HepG2 (cell line): ENCODE data around the gene ZIC4. TPM values are rescaled to one million over a fixed set of nuclear protein-coding genes. Genes with fewer than 3 reads are reported as not detected.
A peak's percentile ranks its signal among the peaks of the same experiment; 100 is the strongest.

Experiments
- ATAC-seq: fragments of 200-7000 bp; cut with Tn5 transposase; 3 replicates; pipeline ENCODE4 v1.9.1; 2020; ENCODE audit warnings: mild to moderate bottlenecking, moderate library complexity
- BruUV-seq: library from RNA; stranded (reverse); fragments of 400-500 nt; replicated peaks from 2 replicates; lab custom pipeline; 2021; lab: Mats Ljungman, UMichigan
- CTCF ChIA-PET: fragments of 300-600 bp; formaldehyde crosslinking; extraction: SDS; loops from one replicate; lab custom pipeline; 2021; ENCODE audit warnings: low total read pairs, inconsistent platforms, low intra/inter-chr PET ratio; lab: Yijun Ruan, JAX
- POLR2A ChIA-PET: fragments of 350-600 bp; sonication (Branson Sonifier 250); formaldehyde crosslinking; loops from one replicate; lab custom pipeline; 2020; ENCODE audit warnings: antibody characterized with exemption, inconsistent platforms; lab: Yijun Ruan, JAX
- DNase-seq: peaks from one replicate; pipeline ENCODE4 v3.0.0-alpha.2; 2015; ENCODE audit warnings: low spot score
- FAIRE-seq: peaks from 3 replicates; lab custom pipeline; 2011; peaks lifted over from hg19 to GRCh38; lab: Jason Lieb, UNC
- H2AFZ ChIP-seq: one replicate; pipeline ENCODE4 v1.6.1; 2011; ENCODE audit warnings: low read length, inconsistent platforms
- H3K27ac ChIP-seq: fragments of 300-600 bp; 3 replicates; pipeline ENCODE4 v1.8.0; 2011; ENCODE audit warnings: mixed run types, mild to moderate bottlenecking, mixed read lengths, low read length, inconsistent platforms; ENCODE audit not compliant: insufficient read depth; ENCODE audit errors: extremely low read length
- H3K27me3 ChIP-seq, 2 experiments: fragments of 200-600 bp in 1 of 2; 2 replicates in 1 of 2; 3 replicates in 1 of 2; pipeline versions ENCODE4 v1.6.0 to v1.8.0; 2011; ENCODE audit warnings: low read length in 2 of 2, mild to moderate bottlenecking in 2 of 2, moderate library complexity in 2 of 2, inconsistent platforms in 1 of 2; ENCODE audit not compliant: insufficient read depth in 2 of 2, control insufficient read depth in 1 of 2
- H3K36me3 ChIP-seq, 2 experiments: fragments of 200-600 bp in 1 of 2; replicated peaks in 1 of 2; 2 replicates in 1 of 2; 3 replicates in 1 of 2; pipeline versions ENCODE4 v1.5.1 to v1.8.0; 2011; ENCODE audit warnings: low read length in 2 of 2, inconsistent platforms in 1 of 2; ENCODE audit not compliant: insufficient read depth in 2 of 2, control insufficient read depth in 1 of 2
- H3K4me1 ChIP-seq: 2 replicates; pipeline ENCODE4 v1.5.1; 2012; ENCODE audit warnings: low read length, inconsistent platforms; ENCODE audit not compliant: insufficient read depth
- H3K4me2 ChIP-seq: 2 replicates; pipeline ENCODE4 v1.6.0; 2011; ENCODE audit warnings: low read depth, low read length, inconsistent platforms
- H3K4me3 ChIP-seq, 3 experiments: fragments of 200-600 bp in 1 of 3; sonication (generic), shearing (Covaris generic) in 1 of 3; replicated peaks in 1 of 3; 2 replicates each; pipeline ENCODE4 v1.5.1; 2011 to 2016; ENCODE audit warnings: low read length in 3 of 3, inconsistent platforms in 2 of 3, low read depth in 2 of 3, mild to moderate bottlenecking in 2 of 3, control low read depth in 1 of 3, mixed read lengths in 1 of 3; ENCODE audit not compliant: insufficient read depth in 1 of 3
- H3K79me2 ChIP-seq: one replicate; pipeline ENCODE4 v1.6.1; 2011; ENCODE audit warnings: low read length, inconsistent platforms; ENCODE audit not compliant: insufficient read depth
- H3K9ac ChIP-seq: 2 replicates; pipeline ENCODE4 v1.6.0; 2011; ENCODE audit warnings: mild to moderate bottlenecking, low read depth, low read length, inconsistent platforms; ENCODE audit not compliant: insufficient read depth
- H3K9me3 ChIP-seq: 2 replicates; pipeline ENCODE4 v1.5.1; 2012; ENCODE audit warnings: mild to moderate bottlenecking, low read length
- H4K20me1 ChIP-seq: 2 replicates; pipeline ENCODE4 v1.6.0; 2011; ENCODE audit warnings: inconsistent platforms, mild to moderate bottlenecking, low read length, moderate library complexity; ENCODE audit not compliant: insufficient read depth
- AKAP8 ChIP-seq: sonication (generic); formaldehyde crosslinking; IDR thresholded peaks from 2 replicates; pipeline ENCODE4 v1.5.1; 2020; ENCODE audit warnings: mild to moderate bottlenecking, missing genetic modification reagents
- KDM5B ChIP-seq: sonication (generic); formaldehyde crosslinking; IDR thresholded peaks from 2 replicates; pipeline ENCODE4 v1.4.0; 2020; ENCODE audit warnings: missing genetic modification reagents, mild to moderate bottlenecking, borderline replicate concordance
- KLF15 ChIP-seq: sonication (generic); formaldehyde crosslinking; IDR thresholded peaks from 2 replicates; pipeline ENCODE4 v1.8.1; 2023; ENCODE audit warnings: borderline replicate concordance, mild to moderate bottlenecking, inconsistent platforms, missing genetic modification reagents, mixed read lengths
- NFE2 ChIP-seq: sonication (generic); formaldehyde crosslinking; IDR thresholded peaks from 2 replicates; pipeline ENCODE4 v1.4.0; 2020; ENCODE audit warnings: missing genetic modification reagents
- NR0B2 ChIP-seq: sonication (generic); formaldehyde crosslinking; IDR thresholded peaks from 2 replicates; pipeline ENCODE4 v1.4.0; 2020; ENCODE audit warnings: mild to moderate bottlenecking, missing genetic modification reagents
- PLSCR1 ChIP-seq: sonication (generic); formaldehyde crosslinking; IDR thresholded peaks from 2 replicates; pipeline ENCODE4 v1.5.0; 2020; ENCODE audit warnings: missing genetic modification reagents, mild to moderate bottlenecking, borderline replicate concordance
- TBP ChIP-seq: sonication (generic); formaldehyde crosslinking; IDR thresholded peaks from 2 replicates; pipeline ENCODE4 v1.5.0; 2020; ENCODE audit warnings: missing genetic modification reagents
- TEAD2 ChIP-seq: sonication (generic); formaldehyde crosslinking; IDR thresholded peaks from 2 replicates; pipeline ENCODE4 v1.9.0; 2021; ENCODE audit warnings: missing genetic modification reagents
- ZHX1 ChIP-seq: sonication (generic); formaldehyde crosslinking; IDR thresholded peaks from 2 replicates; pipeline ENCODE4 v1.8.1; 2022; ENCODE audit warnings: low read depth, mild to moderate bottlenecking, missing genetic modification reagents
- ZMYM4 ChIP-seq: sonication (generic); formaldehyde crosslinking; IDR thresholded peaks from 2 replicates; pipeline ENCODE4 v1.8.1; 2023; ENCODE audit warnings: mild to moderate bottlenecking, missing genetic modification reagents
- ZNF143 ChIP-seq: sonication (generic); formaldehyde crosslinking; IDR thresholded peaks from 2 replicates; pipeline ENCODE4 v1.4.0; 2020; ENCODE audit warnings: missing genetic modification reagents
- ZNF460 ChIP-seq: sonication (generic); formaldehyde crosslinking; IDR thresholded peaks from 2 replicates; pipeline ENCODE4 v1.5.1; 2020; ENCODE audit warnings: missing genetic modification reagents, mild to moderate bottlenecking, borderline replicate concordance
- ZNF775 ChIP-seq: sonication (generic); formaldehyde crosslinking; IDR thresholded peaks from 2 replicates; pipeline ENCODE4 v1.4.0; 2020; ENCODE audit warnings: missing genetic modification reagents, mild to moderate bottlenecking, moderate library complexity, borderline replicate concordance
- WGBS: methylation state at CpG from one replicate; pipeline ENCODE4 v1.1.6; 2017; ENCODE audit warnings: low lambda C conversion rate; 5-methylcytosine and 5-hydroxymethylcytosine counted together
- in situ Hi-C: cut with HindIII; loops from 2 replicates; pipeline ENCODE4 v1.10.0; 2017; ENCODE audit warnings: low pct_unique_long_range_greater_than_20kb; ENCODE audit not compliant: extremely low pct_ligation_motif_present
- intact Hi-C: fragments of 100-400 bp; cut with micrococcal nuclease; formaldehyde crosslinking; loops from one replicate; pipeline ENCODE4 v1.10.0; 2022; ENCODE audit not compliant: unreplicated experiment
- polyA plus RNA-seq, 8 experiments: library from polyadenylated mRNA; depleted of rRNA in 3 of 8; stranded (reverse) in 7 of 8; unstranded in 1 of 8; fragments of >200 nt; fragmentation: Illumina TruSeq in 4 of 8; extraction: Trizol in 4 of 8; gene quantifications; 2 replicates each; pipeline versions ENCODE4 v1.2.1 to v1.2.3, GENCODE V29; 2011 to 2016; ENCODE audit warnings: low read depth in 4 of 8, missing spikeins in 1 of 8, mixed read lengths in 1 of 8; ENCODE audit not compliant: insufficient read depth in 1 of 8
- total RNA-seq, 5 experiments: library from RNA; depleted of rRNA; stranded (reverse); fragments of >200 nt; fragmentation: Illumina TruSeq; extraction: Trizol; gene quantifications; 2 replicates each; pipeline ENCODE4 v1.2.3, GENCODE V29; 2016; ENCODE audit warnings: low read depth in 1 of 5
- TF ChIP-seq, protein P1 (sequence below): sonication (generic); formaldehyde crosslinking; IDR thresholded peaks from 2 replicates; pipeline ENCODE4 v1.4.0; 2020; ENCODE audit warnings: mild to moderate bottlenecking, missing genetic modification reagents
- TF ChIP-seq, protein P2 (sequence below): fragments of 450-650 bp; IDR thresholded peaks from 2 replicates; pipeline ENCODE4 v1.6.1; 2017

Gene ZIC4
- total and polyA plus RNA-seq, 2 of the 13 experiments (the other 11 are each of a cell fraction or from before 2014, with no cell fraction given), result not detected

DNA sequence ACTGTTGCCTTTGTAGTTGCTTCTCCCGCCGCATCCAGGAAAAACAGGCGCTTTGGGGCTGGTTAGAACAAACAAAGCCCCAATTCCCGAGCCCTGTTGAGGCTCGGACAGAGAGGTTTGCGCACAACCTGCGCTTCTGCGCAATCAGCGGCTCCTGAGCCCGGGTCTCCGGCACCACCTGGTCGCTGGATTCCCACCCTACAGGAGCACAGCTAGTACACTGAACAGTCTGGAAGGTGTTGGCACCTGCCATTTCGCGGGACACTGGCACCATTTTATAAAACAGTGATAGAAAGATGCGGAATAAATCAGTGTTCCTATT, 13.8 kb downstream of the ZIC4 start (continued):
- TF ChIP-seq, protein P1, sequence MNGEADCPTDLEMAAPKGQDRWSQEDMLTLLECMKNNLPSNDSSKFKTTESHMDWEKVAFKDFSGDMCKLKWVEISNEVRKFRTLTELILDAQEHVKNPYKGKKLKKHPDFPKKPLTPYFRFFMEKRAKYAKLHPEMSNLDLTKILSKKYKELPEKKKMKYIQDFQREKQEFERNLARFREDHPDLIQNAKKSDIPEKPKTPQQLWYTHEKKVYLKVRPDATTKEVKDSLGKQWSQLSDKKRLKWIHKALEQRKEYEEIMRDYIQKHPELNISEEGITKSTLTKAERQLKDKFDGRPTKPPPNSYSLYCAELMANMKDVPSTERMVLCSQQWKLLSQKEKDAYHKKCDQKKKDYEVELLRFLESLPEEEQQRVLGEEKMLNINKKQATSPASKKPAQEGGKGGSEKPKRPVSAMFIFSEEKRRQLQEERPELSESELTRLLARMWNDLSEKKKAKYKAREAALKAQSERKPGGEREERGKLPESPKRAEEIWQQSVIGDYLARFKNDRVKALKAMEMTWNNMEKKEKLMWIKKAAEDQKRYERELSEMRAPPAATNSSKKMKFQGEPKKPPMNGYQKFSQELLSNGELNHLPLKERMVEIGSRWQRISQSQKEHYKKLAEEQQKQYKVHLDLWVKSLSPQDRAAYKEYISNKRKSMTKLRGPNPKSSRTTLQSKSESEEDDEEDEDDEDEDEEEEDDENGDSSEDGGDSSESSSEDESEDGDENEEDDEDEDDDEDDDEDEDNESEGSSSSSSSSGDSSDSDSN (CRISPR knock-in tag), result no peak

- BruUV-seq, result no TSS peak
- no peak for FAIRE-seq
- Histone ChIP-seq H3K27ac (no peak overlapping the region), H3K27me3 (peaks cover 0 to 34% of the 10 kb centered on the region in 2 experiments), H2AFZ (no peak overlapping the region), H3K4me2 (no peak overlapping the region), H3K9ac (no peak overlapping the region), H3K4me1 (no peaks in the 10 kb centered on the region), H3K4me3 (no peak overlapping the region), H4K20me1 (no peaks in the 10 kb centered on the region), H3K9me3 (no peaks in the 10 kb centered on the region), H3K36me3 (no peaks in the 10 kb centered on the region), H3K79me2 (no peaks in the 10 kb centered on the region)
- POLR2A ChIA-PET, result no interaction called here
- intact Hi-C loops, result no loop called here
- no peak for DNase-seq
- 56% methylated on average over 32 of the region's 51 CpGs for WGBS
- CTCF ChIA-PET, result no interaction called here
- in situ Hi-C loops, result no loop called here
- peak; percentile 53 for ATAC-seq
- TF ChIP-seq ZNF143 (CRISPR knock-in tag) (no peak), AKAP8 (CRISPR knock-in tag) (no peak), ZMYM4 (CRISPR knock-in tag) (no peak), ZNF775 (CRISPR knock-in tag) (no peak), TEAD2 (CRISPR knock-in tag) (no peak), ZNF460 (CRISPR knock-in tag) (no peak), NFE2 (CRISPR knock-in tag) (no peak), NR0B2 (no peak), KDM5B (no peak), KLF15 (CRISPR knock-in tag) (no peak), TBP (CRISPR knock-in tag) (no peak), ZHX1 (no peak), PLSCR1 (CRISPR knock-in tag) (no peak)
- TF ChIP-seq, protein P2, sequence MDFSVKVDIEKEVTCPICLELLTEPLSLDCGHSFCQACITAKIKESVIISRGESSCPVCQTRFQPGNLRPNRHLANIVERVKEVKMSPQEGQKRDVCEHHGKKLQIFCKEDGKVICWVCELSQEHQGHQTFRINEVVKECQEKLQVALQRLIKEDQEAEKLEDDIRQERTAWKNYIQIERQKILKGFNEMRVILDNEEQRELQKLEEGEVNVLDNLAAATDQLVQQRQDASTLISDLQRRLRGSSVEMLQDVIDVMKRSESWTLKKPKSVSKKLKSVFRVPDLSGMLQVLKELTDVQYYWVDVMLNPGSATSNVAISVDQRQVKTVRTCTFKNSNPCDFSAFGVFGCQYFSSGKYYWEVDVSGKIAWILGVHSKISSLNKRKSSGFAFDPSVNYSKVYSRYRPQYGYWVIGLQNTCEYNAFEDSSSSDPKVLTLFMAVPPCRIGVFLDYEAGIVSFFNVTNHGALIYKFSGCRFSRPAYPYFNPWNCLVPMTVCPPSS, result no peak
Measured at GRCh38 chr3:147391781-147392624, 14.3 kb downstream of the ZIC4 start.
